ENCODE data around the gene NCMAP. TPM values are rescaled to one million over a fixed set of nuclear protein-coding genes. Genes with fewer than 3 reads are reported as not detected.

Gene NCMAP
- total RNA-seq, 1 experiment from 2014 or later, result not detected

GRCh38 chr1:24606621-24607020, 50.7 kb downstream of the NCMAP start:
- Histone ChIP-seq H3K27me3 (replicated peaks; ENCODE audit: insufficient read depth, low read depth, low read length, poor library complexity) (no peaks in the 10 kb centered on the region), H3K4me3 (ENCODE audit: low read depth, low read length, poor library complexity, severe bottlenecking) (no peak overlapping the region), H3K9me3 (ENCODE audit: low read depth, low read length, poor library complexity, severe bottlenecking) (no peaks in the 10 kb centered on the region), H3K27ac (ENCODE audit: low read depth, low read length, poor library complexity, severe bottlenecking) (no peak overlapping the region), H3K36me3 (ENCODE audit: insufficient read depth, low read length, poor library complexity, severe bottlenecking) (no peaks in the 10 kb centered on the region), H3K4me1 (ENCODE audit: insufficient read depth, low read length, poor library complexity, severe bottlenecking) (no peaks in the 10 kb centered on the region)
- DNase-seq (ENCODE audit: low spot score), result no peak
- BruUV-seq (replicated peaks), result no TSS peak
- ChIA-PET POLR2A (ENCODE audit: low non-redundant PET) (no interaction called here), CTCF (no interaction called here)
- TF ChIP-seq CTCF (conservative IDR thresholded peaks at IDR 0.05; ENCODE audit: low read depth, low read length), result no peak
- TF ChIP-seq EZH2 (IDR thresholded peaks at IDR 0.05; ENCODE audit: borderline replicate concordance, low read depth, low read length, poor library complexity, severe bottlenecking), result no peak
- intact Hi-C loops (cut with micrococcal nuclease; ENCODE audit: unreplicated experiment), result no loop called here

- H3K9me3 ChIP-seq (ENCODE audit: low read depth, low read length, poor library complexity, severe bottlenecking), result no peaks in the 10 kb centered on the region
- H3K4me3 ChIP-seq (ENCODE audit: low read depth, low read length, poor library complexity, severe bottlenecking), result no peak overlapping the region
- BruUV-seq (replicated peaks), result no TSS peak
- H3K36me3 ChIP-seq (ENCODE audit: insufficient read depth, low read length, poor library complexity, severe bottlenecking), result no peaks in the 10 kb centered on the region
- no peaks in the 10 kb centered on the region for H3K27me3 ChIP-seq (replicated peaks; ENCODE audit: insufficient read depth, low read depth, low read length, poor library complexity)
- no peaks in the 10 kb centered on the region for H3K4me1 ChIP-seq (ENCODE audit: insufficient read depth, low read length, poor library complexity, severe bottlenecking)
- H3K27ac ChIP-seq (ENCODE audit: low read depth, low read length, poor library complexity, severe bottlenecking), result no peak overlapping the region
- no peak for TF ChIP-seq EZH2 (IDR thresholded peaks at IDR 0.05; ENCODE audit: borderline replicate concordance, low read depth, low read length, poor library complexity, severe bottlenecking)
- TF ChIP-seq CTCF (conservative IDR thresholded peaks at IDR 0.05; ENCODE audit: low read depth, low read length), result no peak
- DNase-seq (ENCODE audit: low spot score), result no peak
- intact Hi-C loops (cut with micrococcal nuclease; ENCODE audit: unreplicated experiment), result no loop called here
- POLR2A ChIA-PET (ENCODE audit: low non-redundant PET), result no interaction called here
- CTCF ChIA-PET, result no interaction called here
These were observed 54.1 kb downstream of the NCMAP start for GRCh38 chr1:24609949-24610517.

GRCh38 chr1:24619376-24619775, 63.5 kb downstream of the NCMAP start:
- intact Hi-C loops (cut with micrococcal nuclease; ENCODE audit: unreplicated experiment), result no loop called here
- Histone ChIP-seq H3K4me3 (ENCODE audit: low read depth, low read length, poor library complexity, severe bottlenecking) (no peak overlapping the region), H3K4me1 (ENCODE audit: insufficient read depth, low read length, poor library complexity, severe bottlenecking) (no peaks in the 10 kb centered on the region)

More at GRCh38 chr1:24619376-24619775, 63.5 kb downstream of the NCMAP start:
- Histone ChIP-seq H3K9me3 (ENCODE audit: low read depth, low read length, poor library complexity, severe bottlenecking) (no peaks in the 10 kb centered on the region), H3K27me3 (replicated peaks; ENCODE audit: insufficient read depth, low read depth, low read length, poor library complexity) (peaks cover 7% of the 10 kb centered on the region), H3K27ac (ENCODE audit: low read depth, low read length, poor library complexity, severe bottlenecking) (no peak overlapping the region), H3K36me3 (ENCODE audit: insufficient read depth, low read length, poor library complexity, severe bottlenecking) (no peaks in the 10 kb centered on the region)
- ChIA-PET POLR2A (ENCODE audit: low non-redundant PET) (interaction anchor here (0.6 kb wide), 1 partner anchor 113 kb away, joined by 4 read pairs; no protein-coding TSS in a partner anchor), CTCF (no interaction called here)
- TF ChIP-seq EZH2 (IDR thresholded peaks at IDR 0.05; ENCODE audit: borderline replicate concordance, low read depth, low read length, poor library complexity, severe bottlenecking) (no peak), CTCF (conservative IDR thresholded peaks at IDR 0.05; ENCODE audit: low read depth, low read length) (no peak)
- no peak for DNase-seq (ENCODE audit: low spot score)
- no TSS peak for BruUV-seq (replicated peaks)
